ENCODE measurements around the gene OSCP1. TPM values are rescaled to one million over a fixed set of nuclear protein-coding genes. Genes with fewer than 3 reads are reported as not detected.

The OSCP1 gene
- total and polyA plus RNA-seq, 2 donors (not counting 1 experiment from before 2014, with no cell fraction given), result 0.16 to 0.94 TPM

- H3K27me3 ChIP-seq (replicated peaks in 1 of 4; ENCODE audit: control extremely low read depth in 1 of 4, control insufficient read depth in 3 of 4, insufficient read depth in 4 of 4, low read length in 3 of 4), result no peaks in the 10 kb centered on the region
- WGBS (ENCODE audit: insufficient coverage), result 21% methylated on average over 5 of the region's 6 CpGs
- DNase-seq (no peak), ATAC-seq (ENCODE audit: low read depth) (no peak)
- H3K36me3 ChIP-seq (replicated peaks in 1 of 2; ENCODE audit: control extremely low read depth in 1 of 2, control insufficient read depth in 1 of 2, extremely low read depth in 1 of 2, insufficient read depth in 2 of 2, low read length in 1 of 2), result peaks cover 10 to 16% of the 10 kb centered on the region in 2 experiments
- peak overlapping the region; percentile 99 for H2AFZ ChIP-seq (ENCODE audit: insufficient read depth, low read depth, low read length, poor library complexity, severe bottlenecking)
- intact Hi-C loops (cut with micrococcal nuclease), result loop anchor here (2.0 kb wide), 1 partner anchor 305 kb away; no protein-coding TSS in a partner anchor
- Mint-ChIP-seq H3K27ac (peak overlapping the region; percentile 98), H3K4me1 (peaks cover 31% of the 10 kb centered on the region), H3K4me3 (peak overlapping the region; percentile 92), H3K9me3 (ENCODE audit: insufficient read depth) (no peaks in the 10 kb centered on the region), H3K27me3 (no peaks in the 10 kb centered on the region)
- peaks cover 4% of the 10 kb centered on the region for H4K20me1 ChIP-seq (ENCODE audit: control insufficient read depth, insufficient read depth, low read length, poor library complexity, severe bottlenecking)
- TF ChIP-seq, protein P1, sequence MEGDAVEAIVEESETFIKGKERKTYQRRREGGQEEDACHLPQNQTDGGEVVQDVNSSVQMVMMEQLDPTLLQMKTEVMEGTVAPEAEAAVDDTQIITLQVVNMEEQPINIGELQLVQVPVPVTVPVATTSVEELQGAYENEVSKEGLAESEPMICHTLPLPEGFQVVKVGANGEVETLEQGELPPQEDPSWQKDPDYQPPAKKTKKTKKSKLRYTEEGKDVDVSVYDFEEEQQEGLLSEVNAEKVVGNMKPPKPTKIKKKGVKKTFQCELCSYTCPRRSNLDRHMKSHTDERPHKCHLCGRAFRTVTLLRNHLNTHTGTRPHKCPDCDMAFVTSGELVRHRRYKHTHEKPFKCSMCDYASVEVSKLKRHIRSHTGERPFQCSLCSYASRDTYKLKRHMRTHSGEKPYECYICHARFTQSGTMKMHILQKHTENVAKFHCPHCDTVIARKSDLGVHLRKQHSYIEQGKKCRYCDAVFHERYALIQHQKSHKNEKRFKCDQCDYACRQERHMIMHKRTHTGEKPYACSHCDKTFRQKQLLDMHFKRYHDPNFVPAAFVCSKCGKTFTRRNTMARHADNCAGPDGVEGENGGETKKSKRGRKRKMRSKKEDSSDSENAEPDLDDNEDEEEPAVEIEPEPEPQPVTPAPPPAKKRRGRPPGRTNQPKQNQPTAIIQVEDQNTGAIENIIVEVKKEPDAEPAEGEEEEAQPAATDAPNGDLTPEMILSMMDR (IDR thresholded peaks at IDR 0.05), result no peak
- TF ChIP-seq EZH2 (IDR thresholded peaks at IDR 0.05; ENCODE audit: borderline replicate concordance, insufficient read depth, low read depth, low read length, poor library complexity, severe bottlenecking), result no peak
- CTCF ChIA-PET, result interaction anchor here (1.3 to 1.4 kb wide), 2 partner anchors 12 to 314 kb away, joined by 4 to 7 read pairs; partner anchors contain the start of gene TRAPPC3
- H3K4me3 ChIP-seq (ENCODE audit: control extremely low read depth in 1 of 5, extremely low read depth in 1 of 5, insufficient read depth in 1 of 5, low read depth in 2 of 5, low read length in 4 of 5), result peak overlapping the region in 4 of 5 experiments; percentile 89 to 96 (median 90)
- peaks cover 14 to 17% of the 10 kb centered on the region in 2 donors for H3K4me1 ChIP-seq (ENCODE audit: control insufficient read depth in 2 of 2, insufficient read depth in 2 of 2, low read length in 2 of 2)
- peak overlapping the region; percentile 96 for H3K4me2 ChIP-seq (replicated peaks; ENCODE audit: low read depth, low read length, poor library complexity, severe bottlenecking)
- peak overlapping the region; percentile 97 for H3K9ac ChIP-seq (ENCODE audit: low read length)
- H3K27ac ChIP-seq (ENCODE audit: low read length in 2 of 2), result peak overlapping the region in 1 of 2 donors; percentile 99
- H3K79me2 ChIP-seq (ENCODE audit: control insufficient read depth, insufficient read depth, low read length), result peaks cover 10% of the 10 kb centered on the region
- H3K9me3 ChIP-seq (ENCODE audit: control extremely low read depth in 1 of 3, control insufficient read depth in 2 of 3, insufficient read depth in 1 of 3, low read length in 2 of 3), result no peaks in the 10 kb centered on the region
- POLR2A ChIA-PET, result interaction anchor here (1.2 to 1.3 kb wide), 3 partner anchors 13 to 314 kb away, joined by 3 to 20 read pairs (median 3); partner anchors contain the start of genes OSCP1, SH3D21 and TRAPPC3
Measured at GRCh38 chr1:36463463-36463802, 13.2 kb upstream of the OSCP1 start.

- WGBS (ENCODE audit: insufficient coverage), result 61% methylated on average over 2 of the region's 3 CpGs
- TF ChIP-seq, protein P1 (IDR thresholded peaks at IDR 0.05), result no peak
- no peak for TF ChIP-seq EZH2 (IDR thresholded peaks at IDR 0.05; ENCODE audit: borderline replicate concordance, insufficient read depth, low read depth, low read length, poor library complexity, severe bottlenecking)
- H3K79me2 ChIP-seq (ENCODE audit: control insufficient read depth, insufficient read depth, low read length), result peaks cover 8% of the 10 kb centered on the region
- no peak overlapping the region for H3K4me3 Mint-ChIP-seq
- H3K4me2 ChIP-seq (replicated peaks; ENCODE audit: low read depth, low read length, poor library complexity, severe bottlenecking), result no peak overlapping the region
- peaks cover 10 to 16% of the 10 kb centered on the region in 2 donors for H3K4me1 ChIP-seq (ENCODE audit: control insufficient read depth in 2 of 2, insufficient read depth in 2 of 2, low read length in 2 of 2)
- CTCF ChIA-PET, result interaction anchor here (0.7 kb wide), 1 partner anchor 984 kb away, joined by 3 read pairs; no protein-coding TSS in a partner anchor
- POLR2A ChIA-PET, result no interaction called here
- no peaks in the 10 kb centered on the region for H3K9me3 Mint-ChIP-seq (ENCODE audit: insufficient read depth)
- H3K9ac ChIP-seq (ENCODE audit: low read length), result no peak overlapping the region
- peaks cover 13 to 37% of the 10 kb centered on the region in 2 experiments for H3K36me3 ChIP-seq (replicated peaks in 1 of 2; ENCODE audit: control extremely low read depth in 1 of 2, control insufficient read depth in 1 of 2, extremely low read depth in 1 of 2, insufficient read depth in 2 of 2, low read length in 1 of 2)
- no peak overlapping the region for H3K27ac ChIP-seq (ENCODE audit: low read length in 2 of 2)
- ATAC-seq (ENCODE audit: low read depth) (no peak), DNase-seq (no peak)
- intact Hi-C loops (cut with micrococcal nuclease), result no loop called here
- no peaks in the 10 kb centered on the region for H3K9me3 ChIP-seq (ENCODE audit: control extremely low read depth in 1 of 3, control insufficient read depth in 2 of 3, insufficient read depth in 1 of 3, low read length in 2 of 3)
- no peak overlapping the region for H3K27ac Mint-ChIP-seq
- no peak overlapping the region for H2AFZ ChIP-seq (ENCODE audit: insufficient read depth, low read depth, low read length, poor library complexity, severe bottlenecking)
- peaks cover 4% of the 10 kb centered on the region for H4K20me1 ChIP-seq (ENCODE audit: control insufficient read depth, insufficient read depth, low read length, poor library complexity, severe bottlenecking)
- no peak overlapping the region for H3K4me3 ChIP-seq (ENCODE audit: control extremely low read depth in 1 of 5, extremely low read depth in 1 of 5, insufficient read depth in 1 of 5, low read depth in 2 of 5, low read length in 4 of 5)
- H3K27me3 ChIP-seq (replicated peaks in 1 of 4; ENCODE audit: control extremely low read depth in 1 of 4, control insufficient read depth in 3 of 4, insufficient read depth in 4 of 4, low read length in 3 of 4), result no peaks in the 10 kb centered on the region
- H3K4me1 Mint-ChIP-seq, result peaks cover 27% of the 10 kb centered on the region
- H3K27me3 Mint-ChIP-seq, result no peaks in the 10 kb centered on the region
Measured at GRCh38 chr1:36458910-36459309, 8.7 kb upstream of the OSCP1 start.
